Neural progenitor cell (in vitro differentiated cells): Measurements from ENCODE around the gene FBXW8. TPM values are rescaled to one million over a fixed set of nuclear protein-coding genes. Genes with fewer than 3 reads are reported as not detected.

Experiments used
- DNase-seq: peaks from one replicate; pipeline ENCODE4 v3.0.0-alpha.2; 2016; ENCODE audit warnings: low spot score
- H2AFZ ChIP-seq: fragments of 200-600 bp; sonication (generic); replicated peaks from 2 replicates; pipeline ENCODE4 v1.6.1; 2016; ENCODE audit warnings: antibody characterized with exemption
- H3F3A ChIP-seq: fragments of 200-600 bp; sonication (generic); 2 replicates; pipeline ENCODE4 v1.6.1; 2016; ENCODE audit warnings: antibody characterized with exemption, low read depth
- H3K27ac ChIP-seq: fragments of 200-600 bp; sonication (generic); 2 replicates; pipeline ENCODE4 v1.5.1; 2016; ENCODE audit warnings: mild to moderate bottlenecking
- H3K27me3 ChIP-seq: fragments of 200-600 bp; sonication (generic); 2 replicates; pipeline ENCODE4 v1.6.1; 2016; ENCODE audit warnings: mild to moderate bottlenecking, moderate library complexity
- H3K36me3 ChIP-seq: fragments of 200-600 bp; sonication (generic); 2 replicates; pipeline ENCODE4 v1.5.1; 2016
- H3K4me1 ChIP-seq: fragments of 200-600 bp; sonication (generic); 2 replicates; pipeline ENCODE4 v1.6.1; 2016; ENCODE audit warnings: mixed run types
- H3K4me2 ChIP-seq: fragments of 200-600 bp; sonication (generic); 2 replicates; pipeline ENCODE4 v1.6.1; 2016
- H3K4me3 ChIP-seq: fragments of 200-600 bp; sonication (generic); 2 replicates; pipeline ENCODE4 v1.5.1; 2016
- H3K79me2 ChIP-seq: fragments of 200-600 bp; sonication (generic); 2 replicates; pipeline ENCODE4 v1.6.1; 2016; ENCODE audit warnings: low read depth
- H3K9ac ChIP-seq: fragments of 200-600 bp; sonication (generic); 2 replicates; pipeline ENCODE4 v1.6.1; 2016
- H3K9me3 ChIP-seq: fragments of 200-600 bp; sonication (generic); 2 replicates; pipeline ENCODE4 v1.5.1; 2016; ENCODE audit warnings: low read depth
- H4K20me1 ChIP-seq: fragments of 200-600 bp; sonication (generic); 2 replicates; pipeline ENCODE4 v1.6.1; 2016; ENCODE audit warnings: low read depth
- H3K27ac Mint-ChIP-seq: 3 replicates; pipeline ENCODE4 v1.8.0; 2021; ENCODE audit warnings: mixed read lengths
- H3K27me3 Mint-ChIP-seq: 2 replicates; pipeline ENCODE4 v1.8.0; 2022; ENCODE audit warnings: low read depth, mild to moderate bottlenecking, inconsistent platforms, moderate library complexity, mixed read lengths; ENCODE audit not compliant: insufficient read depth
- H3K36me3 Mint-ChIP-seq: 3 replicates; pipeline ENCODE4 v1.8.0; 2021; ENCODE audit warnings: mixed read lengths
- H3K4me1 Mint-ChIP-seq: 3 replicates; pipeline ENCODE4 v1.8.0; 2021; ENCODE audit warnings: mixed read lengths
- H3K4me3 Mint-ChIP-seq: 3 replicates; pipeline ENCODE4 v1.8.0; 2021; ENCODE audit warnings: mild to moderate bottlenecking, moderate library complexity, mixed read lengths
- H3K9me3 Mint-ChIP-seq: 3 replicates; pipeline ENCODE4 v1.8.0; 2020; ENCODE audit warnings: mixed read lengths
- EZH2 ChIP-seq: fragments of 200-600 bp; sonication (generic); IDR thresholded peaks from 2 replicates; pipeline ENCODE4 v1.6.1; 2017; ENCODE audit warnings: antibody characterized with exemption, mild to moderate bottlenecking, moderate library complexity
- EZH2phosphoT487 ChIP-seq: fragments of 200-600 bp; sonication (generic); IDR thresholded peaks from 2 replicates; pipeline ENCODE4 v1.6.1; 2017; ENCODE audit warnings: antibody characterized with exemption
- total RNA-seq: library from RNA; depleted of rRNA; stranded (reverse); fragments of >200 nt; gene quantifications from 2 replicates; pipeline ENCODE4 v1.2.3, GENCODE V29; 2015; ENCODE audit warnings: low replicate concordance
- TF ChIP-seq, protein P1 (sequence below): fragments of 200-600 bp; sonication (generic); IDR thresholded peaks from 2 replicates; pipeline ENCODE4 v1.5.1; 2017; ENCODE audit warnings: antibody characterized with exemption, mild to moderate bottlenecking

The FBXW8 gene
- total RNA-seq, 1 donor from 2014 or later, result 20.7 TPM

DNA sequence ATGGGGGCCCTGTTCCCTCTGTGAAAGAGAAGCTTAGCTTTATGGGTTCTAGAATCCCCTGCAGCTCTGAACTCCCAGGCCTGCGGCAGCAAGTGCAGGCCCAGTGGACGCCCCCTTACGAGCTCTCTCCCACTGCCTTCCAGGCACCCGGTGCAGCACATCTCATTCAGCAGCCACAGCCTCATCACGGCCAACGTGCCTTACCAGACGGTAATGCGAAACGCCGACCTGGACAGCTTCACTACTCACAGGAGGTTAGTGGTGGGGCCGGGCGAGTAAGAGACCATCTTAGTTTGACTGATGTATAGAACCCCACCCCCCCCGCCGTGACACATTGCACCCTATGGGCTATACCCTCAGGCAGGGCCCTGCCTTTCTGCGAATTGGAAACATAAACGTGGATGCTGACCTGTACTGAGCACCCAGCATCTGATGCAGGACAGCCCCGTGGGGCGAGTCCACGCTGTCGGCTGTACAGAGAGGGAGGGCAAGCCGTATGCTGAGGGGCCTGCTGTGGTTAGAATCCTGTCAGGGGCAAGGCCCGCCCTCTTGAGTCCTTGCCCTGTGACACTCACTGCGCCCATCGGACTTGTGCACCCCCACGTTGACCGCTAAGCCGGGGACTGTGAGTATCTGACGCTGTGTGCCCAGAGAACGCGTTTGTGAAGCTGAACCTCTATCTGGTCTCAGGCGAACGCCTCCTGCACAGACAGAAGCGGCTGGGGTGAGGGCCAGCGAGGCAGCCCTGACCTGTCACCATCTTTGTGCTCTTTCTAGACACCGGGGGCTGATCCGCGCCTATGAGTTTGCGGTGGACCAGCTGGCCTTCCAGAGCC lies 116.7 kb downstream of the FBXW8 start:
- Histone ChIP-seq H3K9ac (no peak overlapping the region), H3F3A (peaks cover 5% of the 10 kb centered on the region), H3K27me3 (no peaks in the 10 kb centered on the region), H3K36me3 (no peaks in the 10 kb centered on the region), H2AFZ (no peak overlapping the region), H3K9me3 (no peaks in the 10 kb centered on the region), H4K20me1 (peaks cover 11% of the 10 kb centered on the region), H3K4me3 (no peak overlapping the region), H3K79me2 (no peaks in the 10 kb centered on the region), H3K27ac (no peak overlapping the region), H3K4me2 (no peak overlapping the region), H3K4me1 (peaks cover 1% of the 10 kb centered on the region)
- Mint-ChIP-seq H3K36me3 (peaks cover 9% of the 10 kb centered on the region), H3K4me3 (no peak overlapping the region), H3K4me1 (peaks cover 5% of the 10 kb centered on the region), H3K9me3 (no peaks in the 10 kb centered on the region), H3K27me3 (no peaks in the 10 kb centered on the region), H3K27ac (no peak overlapping the region)
- DNase-seq, result no peak
- TF ChIP-seq, protein P1, sequence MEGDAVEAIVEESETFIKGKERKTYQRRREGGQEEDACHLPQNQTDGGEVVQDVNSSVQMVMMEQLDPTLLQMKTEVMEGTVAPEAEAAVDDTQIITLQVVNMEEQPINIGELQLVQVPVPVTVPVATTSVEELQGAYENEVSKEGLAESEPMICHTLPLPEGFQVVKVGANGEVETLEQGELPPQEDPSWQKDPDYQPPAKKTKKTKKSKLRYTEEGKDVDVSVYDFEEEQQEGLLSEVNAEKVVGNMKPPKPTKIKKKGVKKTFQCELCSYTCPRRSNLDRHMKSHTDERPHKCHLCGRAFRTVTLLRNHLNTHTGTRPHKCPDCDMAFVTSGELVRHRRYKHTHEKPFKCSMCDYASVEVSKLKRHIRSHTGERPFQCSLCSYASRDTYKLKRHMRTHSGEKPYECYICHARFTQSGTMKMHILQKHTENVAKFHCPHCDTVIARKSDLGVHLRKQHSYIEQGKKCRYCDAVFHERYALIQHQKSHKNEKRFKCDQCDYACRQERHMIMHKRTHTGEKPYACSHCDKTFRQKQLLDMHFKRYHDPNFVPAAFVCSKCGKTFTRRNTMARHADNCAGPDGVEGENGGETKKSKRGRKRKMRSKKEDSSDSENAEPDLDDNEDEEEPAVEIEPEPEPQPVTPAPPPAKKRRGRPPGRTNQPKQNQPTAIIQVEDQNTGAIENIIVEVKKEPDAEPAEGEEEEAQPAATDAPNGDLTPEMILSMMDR, result no peak
- TF ChIP-seq EZH2phosphoT487, result no peak
- no peak for TF ChIP-seq EZH2

DNA sequence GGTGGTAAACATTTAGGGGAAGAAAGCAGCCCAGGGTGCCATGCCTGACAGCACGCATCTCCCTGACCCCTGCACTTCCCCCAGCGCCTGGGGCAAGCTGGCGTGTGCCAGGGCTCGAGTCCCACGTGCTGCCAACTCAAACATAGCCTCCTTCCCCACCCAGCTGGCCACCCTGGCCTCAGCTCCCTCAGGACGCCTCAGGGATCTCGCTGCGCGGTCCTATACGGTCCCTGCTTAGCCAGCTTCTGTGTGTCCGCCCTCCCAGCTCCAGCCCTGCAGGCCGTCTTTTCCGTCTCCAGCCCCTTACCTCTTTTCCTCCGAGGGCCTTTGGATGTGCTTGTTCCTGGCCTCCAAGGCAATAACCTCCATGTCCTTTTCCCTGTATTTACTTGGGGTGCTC lies 117.5 kb downstream of the FBXW8 start:
- H2AFZ ChIP-seq, result no peak overlapping the region
- Mint-ChIP-seq H3K27me3 (peaks cover under 1% of the 10 kb centered on the region), H3K4me3 (no peak overlapping the region), H3K9me3 (no peaks in the 10 kb centered on the region), H3K27ac (no peak overlapping the region), H3K36me3 (peaks cover 9% of the 10 kb centered on the region), H3K4me1 (peaks cover 8% of the 10 kb centered on the region)
- H3K9me3 ChIP-seq, result no peaks in the 10 kb centered on the region
- peaks cover 11% of the 10 kb centered on the region for H4K20me1 ChIP-seq
- H3K4me1 ChIP-seq, result peaks cover 9% of the 10 kb centered on the region
- no peak overlapping the region for H3K4me2 ChIP-seq
- H3K9ac ChIP-seq, result no peak overlapping the region
- no peak overlapping the region for H3K27ac ChIP-seq
- TF ChIP-seq EZH2 (no peak), EZH2phosphoT487 (no peak)
- TF ChIP-seq, protein P1, result no peak
- no peaks in the 10 kb centered on the region for H3K36me3 ChIP-seq
- no peaks in the 10 kb centered on the region for H3K27me3 ChIP-seq
- DNase-seq, result no peak
- H3K79me2 ChIP-seq, result no peaks in the 10 kb centered on the region
- peaks cover 5% of the 10 kb centered on the region for H3F3A ChIP-seq
- H3K4me3 ChIP-seq, result no peak overlapping the region

DNA sequence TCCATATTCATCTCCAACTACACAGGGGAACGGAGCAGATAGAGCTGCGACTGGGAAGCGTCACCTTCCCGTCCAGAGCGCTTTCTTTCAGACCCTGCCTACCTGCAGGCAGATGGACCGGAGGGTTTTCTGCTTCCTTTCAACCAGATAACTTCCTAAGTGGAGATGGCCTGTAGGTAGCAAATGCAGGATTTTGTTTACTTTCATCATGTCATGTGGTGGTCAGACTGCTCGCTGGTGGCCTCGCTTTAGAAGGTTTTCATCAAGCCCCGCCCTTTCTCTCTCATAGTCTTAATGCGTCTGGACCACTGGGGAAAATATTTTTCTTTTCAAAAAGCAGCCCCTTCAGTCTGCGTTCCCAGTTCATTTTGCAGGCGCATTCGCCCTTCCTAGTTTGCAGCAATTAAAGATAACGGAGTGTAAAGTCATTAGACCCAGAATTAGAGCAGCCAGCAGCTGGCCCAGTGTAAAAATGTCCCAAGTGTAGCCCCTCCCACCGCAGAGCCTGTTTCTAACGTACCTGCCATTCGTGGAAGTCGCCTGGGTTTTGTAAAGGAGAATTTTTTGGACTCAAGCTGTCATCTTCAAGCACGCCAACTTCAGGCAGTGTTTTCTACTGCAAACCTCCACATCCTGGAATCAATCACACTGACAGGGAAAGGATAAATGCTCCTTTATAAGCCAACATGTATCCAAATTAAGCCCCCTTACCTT lies 119.6 kb downstream of the FBXW8 start:
- Histone ChIP-seq H4K20me1 (peaks cover 4% of the 10 kb centered on the region), H3K9ac (no peak overlapping the region), H3F3A (peaks cover under 1% of the 10 kb centered on the region), H3K27me3 (no peaks in the 10 kb centered on the region), H3K4me2 (no peak overlapping the region), H2AFZ (no peak overlapping the region), H3K9me3 (no peaks in the 10 kb centered on the region), H3K27ac (no peak overlapping the region), H3K36me3 (no peaks in the 10 kb centered on the region), H3K4me3 (no peak overlapping the region), H3K79me2 (no peaks in the 10 kb centered on the region), H3K4me1 (peaks cover 9% of the 10 kb centered on the region)
- Mint-ChIP-seq H3K4me3 (no peak overlapping the region), H3K27ac (no peak overlapping the region), H3K36me3 (peaks cover 6% of the 10 kb centered on the region), H3K9me3 (no peaks in the 10 kb centered on the region), H3K27me3 (peaks cover 5% of the 10 kb centered on the region), H3K4me1 (peaks cover 18% of the 10 kb centered on the region)
- no peak for DNase-seq
- TF ChIP-seq EZH2, result no peak
- TF ChIP-seq EZH2phosphoT487, result no peak
- TF ChIP-seq, protein P1, result no peak
